ENCODE results near the gene SDF4. TPM values are rescaled to one million over a fixed set of nuclear protein-coding genes. Genes with fewer than 3 reads are reported as not detected.

Gene SDF4
- total and polyA plus RNA-seq, 2 experiments from 2014 or later: 45.0 to 62.6 TPM

DNA sequence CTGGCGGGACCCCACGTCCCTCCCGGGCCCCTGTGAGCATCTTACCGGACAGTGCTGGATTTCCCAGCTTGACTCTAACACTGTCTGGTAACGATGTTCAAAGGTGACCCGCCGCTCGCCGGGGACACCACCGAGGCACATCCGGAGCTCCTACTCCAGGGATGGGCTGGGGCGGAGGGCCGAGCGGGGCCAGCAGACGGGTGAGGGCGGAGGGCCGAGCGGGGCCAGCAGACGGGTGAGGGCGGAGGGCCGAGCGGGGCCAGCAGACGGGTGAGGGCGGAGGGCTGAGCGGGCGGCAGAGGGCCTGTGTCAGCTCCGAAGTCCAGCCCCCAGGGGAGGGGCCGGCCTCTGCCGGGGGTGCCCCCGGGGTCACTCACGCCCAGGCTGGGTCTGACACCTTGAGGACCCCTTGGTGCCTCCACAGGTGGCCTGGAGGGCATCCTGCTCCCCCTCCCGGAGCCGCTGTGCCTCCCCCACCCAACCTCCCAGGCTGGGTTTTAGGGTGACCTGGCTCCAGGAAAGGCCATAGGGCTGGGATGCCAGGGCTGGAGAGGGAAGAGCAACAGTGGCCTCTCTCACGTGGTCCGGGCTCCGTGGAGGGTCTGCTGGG is 63.9 kb downstream of the SDF4 start:
- no peaks in the 10 kb centered on the region for H3K36me3 ChIP-seq (ENCODE audit: insufficient read depth)
- H3K4me2 ChIP-seq: no peak overlapping the region
- H3K27me3 ChIP-seq (ENCODE audit: insufficient read depth): no peaks in the 10 kb centered on the region
- H3K4me1 ChIP-seq (ENCODE audit: insufficient read depth): peaks cover 12% of the 10 kb centered on the region; the same call in 1 of the 2 replicates
- H3K9me2 ChIP-seq (ENCODE audit: insufficient read depth): no peaks in the 10 kb centered on the region
- H2AFZ ChIP-seq: no peak overlapping the region
- H3F3A ChIP-seq (replicated peaks; ENCODE audit: low read depth): 0 out of 2 replicates have a peak, but pooled peaks cover 11% of the 10 kb centered on the region
- DNase-seq (ENCODE audit: low spot score) (no peak), ATAC-seq (no peak)
- H3K4me1 Mint-ChIP-seq: peaks cover 20% of the 10 kb centered on the region
- H3K27ac Mint-ChIP-seq: no peak overlapping the region
- no peak overlapping the region for H3K4me3 Mint-ChIP-seq
- TF ChIP-seq JUNB (IDR thresholded peaks at IDR 0.05; ENCODE audit: unreplicated experiment) (no peak), EZH2 (IDR thresholded peaks at IDR 0.05; ENCODE audit: low read depth, unreplicated experiment) (no peak), POLR2AphosphoS5 (IDR thresholded peaks at IDR 0.05; ENCODE audit: low read depth) (no peak), NANOG (IDR thresholded peaks at IDR 0.05; ENCODE audit: borderline replicate concordance) (no peak), STAT1 (IDR thresholded peaks at IDR 0.05; ENCODE audit: unreplicated experiment) (no peak)
- TF ChIP-seq, protein P1, sequence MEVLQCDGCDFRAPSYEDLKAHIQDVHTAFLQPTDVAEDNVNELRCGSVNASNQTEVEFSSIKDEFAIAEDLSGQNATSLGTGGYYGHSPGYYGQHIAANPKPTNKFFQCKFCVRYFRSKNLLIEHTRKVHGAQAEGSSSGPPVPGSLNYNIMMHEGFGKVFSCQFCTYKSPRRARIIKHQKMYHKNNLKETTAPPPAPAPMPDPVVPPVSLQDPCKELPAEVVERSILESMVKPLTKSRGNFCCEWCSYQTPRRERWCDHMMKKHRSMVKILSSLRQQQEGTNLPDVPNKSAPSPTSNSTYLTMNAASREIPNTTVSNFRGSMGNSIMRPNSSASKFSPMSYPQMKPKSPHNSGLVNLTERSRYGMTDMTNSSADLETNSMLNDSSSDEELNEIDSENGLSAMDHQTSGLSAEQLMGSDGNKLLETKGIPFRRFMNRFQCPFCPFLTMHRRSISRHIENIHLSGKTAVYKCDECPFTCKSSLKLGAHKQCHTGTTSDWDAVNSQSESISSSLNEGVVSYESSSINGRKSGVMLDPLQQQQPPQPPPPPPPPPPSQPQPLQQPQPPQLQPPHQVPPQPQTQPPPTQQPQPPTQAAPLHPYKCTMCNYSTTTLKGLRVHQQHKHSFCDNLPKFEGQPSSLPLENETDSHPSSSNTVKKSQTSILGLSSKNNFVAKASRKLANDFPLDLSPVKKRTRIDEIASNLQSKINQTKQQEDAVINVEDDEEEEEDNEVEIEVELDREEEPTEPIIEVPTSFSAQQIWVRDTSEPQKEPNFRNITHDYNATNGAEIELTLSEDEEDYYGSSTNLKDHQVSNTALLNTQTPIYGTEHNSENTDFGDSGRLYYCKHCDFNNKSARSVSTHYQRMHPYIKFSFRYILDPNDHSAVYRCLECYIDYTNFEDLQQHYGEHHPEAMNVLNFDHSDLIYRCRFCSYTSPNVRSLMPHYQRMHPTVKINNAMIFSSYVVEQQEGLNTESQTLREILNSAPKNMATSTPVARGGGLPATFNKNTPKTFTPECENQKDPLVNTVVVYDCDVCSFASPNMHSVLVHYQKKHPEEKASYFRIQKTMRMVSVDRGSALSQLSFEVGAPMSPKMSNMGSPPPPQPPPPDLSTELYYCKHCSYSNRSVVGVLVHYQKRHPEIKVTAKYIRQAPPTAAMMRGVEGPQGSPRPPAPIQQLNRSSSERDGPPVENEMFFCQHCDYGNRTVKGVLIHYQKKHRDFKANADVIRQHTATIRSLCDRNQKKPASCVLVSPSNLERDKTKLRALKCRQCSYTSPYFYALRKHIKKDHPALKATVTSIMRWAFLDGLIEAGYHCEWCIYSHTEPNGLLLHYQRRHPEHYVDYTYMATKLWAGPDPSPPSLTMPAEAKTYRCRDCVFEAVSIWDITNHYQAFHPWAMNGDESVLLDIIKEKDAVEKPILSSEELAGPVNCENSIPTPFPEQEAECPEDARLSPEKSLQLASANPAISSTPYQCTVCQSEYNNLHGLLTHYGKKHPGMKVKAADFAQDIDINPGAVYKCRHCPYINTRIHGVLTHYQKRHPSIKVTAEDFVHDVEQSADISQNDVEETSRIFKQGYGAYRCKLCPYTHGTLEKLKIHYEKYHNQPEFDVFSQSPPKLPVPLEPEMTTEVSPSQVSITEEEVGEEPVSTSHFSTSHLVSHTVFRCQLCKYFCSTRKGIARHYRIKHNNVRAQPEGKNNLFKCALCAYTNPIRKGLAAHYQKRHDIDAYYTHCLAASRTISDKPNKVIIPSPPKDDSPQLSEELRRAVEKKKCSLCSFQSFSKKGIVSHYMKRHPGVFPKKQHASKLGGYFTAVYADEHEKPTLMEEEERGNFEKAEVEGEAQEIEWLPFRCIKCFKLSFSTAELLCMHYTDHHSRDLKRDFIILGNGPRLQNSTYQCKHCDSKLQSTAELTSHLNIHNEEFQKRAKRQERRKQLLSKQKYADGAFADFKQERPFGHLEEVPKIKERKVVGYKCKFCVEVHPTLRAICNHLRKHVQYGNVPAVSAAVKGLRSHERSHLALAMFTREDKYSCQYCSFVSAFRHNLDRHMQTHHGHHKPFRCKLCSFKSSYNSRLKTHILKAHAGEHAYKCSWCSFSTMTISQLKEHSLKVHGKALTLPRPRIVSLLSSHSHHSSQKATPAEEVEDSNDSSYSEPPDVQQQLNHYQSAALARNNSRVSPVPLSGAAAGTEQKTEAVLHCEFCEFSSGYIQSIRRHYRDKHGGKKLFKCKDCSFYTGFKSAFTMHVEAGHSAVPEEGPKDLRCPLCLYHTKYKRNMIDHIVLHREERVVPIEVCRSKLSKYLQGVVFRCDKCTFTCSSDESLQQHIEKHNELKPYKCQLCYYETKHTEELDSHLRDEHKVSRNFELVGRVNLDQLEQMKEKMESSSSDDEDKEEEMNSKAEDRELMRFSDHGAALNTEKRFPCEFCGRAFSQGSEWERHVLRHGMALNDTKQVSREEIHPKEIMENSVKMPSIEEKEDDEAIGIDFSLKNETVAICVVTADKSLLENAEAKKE (CRISPR knock-in tag; IDR thresholded peaks at IDR 0.05): no peak
- TF ChIP-seq, protein P2, sequence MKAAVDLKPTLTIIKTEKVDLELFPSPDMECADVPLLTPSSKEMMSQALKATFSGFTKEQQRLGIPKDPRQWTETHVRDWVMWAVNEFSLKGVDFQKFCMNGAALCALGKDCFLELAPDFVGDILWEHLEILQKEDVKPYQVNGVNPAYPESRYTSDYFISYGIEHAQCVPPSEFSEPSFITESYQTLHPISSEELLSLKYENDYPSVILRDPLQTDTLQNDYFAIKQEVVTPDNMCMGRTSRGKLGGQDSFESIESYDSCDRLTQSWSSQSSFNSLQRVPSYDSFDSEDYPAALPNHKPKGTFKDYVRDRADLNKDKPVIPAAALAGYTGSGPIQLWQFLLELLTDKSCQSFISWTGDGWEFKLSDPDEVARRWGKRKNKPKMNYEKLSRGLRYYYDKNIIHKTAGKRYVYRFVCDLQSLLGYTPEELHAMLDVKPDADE (IDR thresholded peaks at IDR 0.05): no peak
- no peak overlapping the region for H3K4me3 ChIP-seq
- H3K27ac ChIP-seq (ENCODE audit: low read depth): no peak overlapping the region
- H3K9me3 Mint-ChIP-seq: no peaks in the 10 kb centered on the region
- peaks cover 2% of the 10 kb centered on the region; the same call in 1 of the 3 replicates for H3K36me3 Mint-ChIP-seq (ENCODE audit: low read depth)
- no peaks in the 10 kb centered on the region for H4K20me1 ChIP-seq (replicated peaks; ENCODE audit: insufficient read depth)
- peaks cover 23% of the 10 kb centered on the region for H3K27me3 Mint-ChIP-seq (ENCODE audit: insufficient read depth, low read depth, poor library complexity)
- H3K79me2 ChIP-seq (replicated peaks; ENCODE audit: insufficient read depth): peaks cover 11% of the 10 kb centered on the region; the same call in 1 of the 2 replicates
